ENCODE data around the gene MOGAT3. TPM values are rescaled to one million over a fixed set of nuclear protein-coding genes. Genes with fewer than 3 reads are reported as not detected.

The MOGAT3 gene
- total and polyA plus RNA-seq, 9 of the 15 experiments (the other 6 are each of a cell fraction or from before 2014, with no cell fraction given): 0.07 to 0.17 (median 0.13) TPM; not detected in 6

DNA sequence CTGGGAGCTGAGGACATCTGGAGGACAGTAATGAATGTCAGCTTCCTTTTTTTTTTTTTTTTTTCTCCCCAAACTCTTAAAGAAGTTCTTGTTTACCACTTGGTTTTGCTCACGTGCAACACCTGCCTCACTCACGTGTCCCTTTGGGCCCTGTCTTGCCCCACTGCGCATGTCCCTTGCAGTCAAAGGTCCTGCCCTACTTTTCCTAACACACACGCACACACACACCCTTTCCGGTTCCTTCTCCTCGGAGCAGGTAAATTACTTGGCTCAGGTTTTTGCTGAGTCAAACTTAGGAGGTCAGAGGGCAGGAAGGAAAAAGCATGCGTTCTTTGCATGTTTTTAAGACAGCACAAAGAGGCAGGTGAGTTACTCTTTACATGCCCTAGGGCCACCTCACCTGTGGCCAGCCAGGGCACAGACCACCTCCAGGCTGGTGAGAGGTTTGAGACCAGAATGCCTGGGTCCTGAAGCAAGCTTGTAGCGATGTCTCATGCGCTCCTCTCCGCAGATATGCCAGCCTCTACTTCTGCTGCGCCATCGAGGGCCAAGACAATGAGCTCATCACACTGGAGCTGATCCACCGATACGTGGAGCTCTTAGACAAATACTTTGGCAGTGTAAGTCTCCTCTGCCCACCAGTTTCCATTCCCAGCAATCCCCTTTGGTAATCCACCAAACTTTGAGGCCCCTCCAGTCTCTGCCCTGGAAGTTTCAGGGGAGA is 43.8 kb downstream of the MOGAT3 start (continued):
- 0 out of 2 replicates have a peak, but pooled peaks have one; percentile 12 for TF ChIP-seq ZBTB40 (IDR thresholded peaks at IDR 0.05)
- no peak for TF ChIP-seq ZBTB40 (CRISPR knock-in tag; IDR thresholded peaks at IDR 0.05)
- TF ChIP-seq, protein P1, sequence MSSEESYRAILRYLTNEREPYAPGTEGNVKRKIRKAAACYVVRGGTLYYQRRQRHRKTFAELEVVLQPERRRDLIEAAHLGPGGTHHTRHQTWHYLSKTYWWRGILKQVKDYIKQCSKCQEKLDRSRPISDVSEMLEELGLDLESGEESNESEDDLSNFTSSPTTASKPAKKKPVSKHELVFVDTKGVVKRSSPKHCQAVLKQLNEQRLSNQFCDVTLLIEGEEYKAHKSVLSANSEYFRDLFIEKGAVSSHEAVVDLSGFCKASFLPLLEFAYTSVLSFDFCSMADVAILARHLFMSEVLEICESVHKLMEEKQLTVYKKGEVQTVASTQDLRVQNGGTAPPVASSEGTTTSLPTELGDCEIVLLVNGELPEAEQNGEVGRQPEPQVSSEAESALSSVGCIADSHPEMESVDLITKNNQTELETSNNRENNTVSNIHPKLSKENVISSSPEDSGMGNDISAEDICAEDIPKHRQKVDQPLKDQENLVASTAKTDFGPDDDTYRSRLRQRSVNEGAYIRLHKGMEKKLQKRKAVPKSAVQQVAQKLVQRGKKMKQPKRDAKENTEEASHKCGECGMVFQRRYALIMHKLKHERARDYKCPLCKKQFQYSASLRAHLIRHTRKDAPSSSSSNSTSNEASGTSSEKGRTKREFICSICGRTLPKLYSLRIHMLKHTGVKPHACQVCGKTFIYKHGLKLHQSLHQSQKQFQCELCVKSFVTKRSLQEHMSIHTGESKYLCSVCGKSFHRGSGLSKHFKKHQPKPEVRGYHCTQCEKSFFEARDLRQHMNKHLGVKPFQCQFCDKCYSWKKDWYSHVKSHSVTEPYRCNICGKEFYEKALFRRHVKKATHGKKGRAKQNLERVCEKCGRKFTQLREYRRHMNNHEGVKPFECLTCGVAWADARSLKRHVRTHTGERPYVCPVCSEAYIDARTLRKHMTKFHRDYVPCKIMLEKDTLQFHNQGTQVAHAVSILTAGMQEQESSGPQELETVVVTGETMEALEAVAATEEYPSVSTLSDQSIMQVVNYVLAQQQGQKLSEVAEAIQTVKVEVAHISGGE (CRISPR knock-in tag; IDR thresholded peaks at IDR 0.05): no peak
- no peak for TF ChIP-seq ZNF282 (CRISPR knock-in tag; IDR thresholded peaks at IDR 0.05)
- no peak for TF ChIP-seq ZNF133 (CRISPR knock-in tag; IDR thresholded peaks at IDR 0.05)
- TF ChIP-seq, protein P2, sequence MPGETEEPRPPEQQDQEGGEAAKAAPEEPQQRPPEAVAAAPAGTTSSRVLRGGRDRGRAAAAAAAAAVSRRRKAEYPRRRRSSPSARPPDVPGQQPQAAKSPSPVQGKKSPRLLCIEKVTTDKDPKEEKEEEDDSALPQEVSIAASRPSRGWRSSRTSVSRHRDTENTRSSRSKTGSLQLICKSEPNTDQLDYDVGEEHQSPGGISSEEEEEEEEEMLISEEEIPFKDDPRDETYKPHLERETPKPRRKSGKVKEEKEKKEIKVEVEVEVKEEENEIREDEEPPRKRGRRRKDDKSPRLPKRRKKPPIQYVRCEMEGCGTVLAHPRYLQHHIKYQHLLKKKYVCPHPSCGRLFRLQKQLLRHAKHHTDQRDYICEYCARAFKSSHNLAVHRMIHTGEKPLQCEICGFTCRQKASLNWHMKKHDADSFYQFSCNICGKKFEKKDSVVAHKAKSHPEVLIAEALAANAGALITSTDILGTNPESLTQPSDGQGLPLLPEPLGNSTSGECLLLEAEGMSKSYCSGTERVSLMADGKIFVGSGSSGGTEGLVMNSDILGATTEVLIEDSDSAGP (CRISPR knock-in tag; IDR thresholded peaks at IDR 0.05): no peak
- TF ChIP-seq YBX1 (IDR thresholded peaks at IDR 0.05): no peak
- TF ChIP-seq TFAM (CRISPR knock-in tag; conservative IDR thresholded peaks at IDR 0.05): no peak
- no peak for TF ChIP-seq SAFB2 (IDR thresholded peaks at IDR 0.05; ENCODE audit: borderline replicate concordance, low read depth, low read length, severe bottlenecking)
- no peak for TF ChIP-seq NR2C2 (CRISPR knock-in tag; IDR thresholded peaks at IDR 0.05)
- TF ChIP-seq NR2C2 (tag; IDR thresholded peaks at IDR 0.05): peak; percentile 15; the same call in 1 of the 2 replicates
- TF ChIP-seq SMAD3 (CRISPR knock-in tag; conservative IDR thresholded peaks at IDR 0.05): no peak
- peak; percentile 19; the same call in 1 of the 2 replicates for TF ChIP-seq CXXC5 (CRISPR knock-in tag; IDR thresholded peaks at IDR 0.05)

All from K562 (cell line).